A549 treated with CpdA at 1 μM for 4 hours (cell line): Measurements from ENCODE around the gene NEBL. TPM values are rescaled to one million over a fixed set of nuclear protein-coding genes. Genes with fewer than 3 reads are reported as not detected.

Experiments
- total RNA-seq: library from RNA; stranded (reverse); fragments of 200-300 nt; extraction: Qiagen RNA extraction; gene quantifications from 5 replicates; pipeline ENCODE4 v1.2.3, GENCODE V29; 2022; ENCODE audit warnings: low read depth

The NEBL gene, protein sequence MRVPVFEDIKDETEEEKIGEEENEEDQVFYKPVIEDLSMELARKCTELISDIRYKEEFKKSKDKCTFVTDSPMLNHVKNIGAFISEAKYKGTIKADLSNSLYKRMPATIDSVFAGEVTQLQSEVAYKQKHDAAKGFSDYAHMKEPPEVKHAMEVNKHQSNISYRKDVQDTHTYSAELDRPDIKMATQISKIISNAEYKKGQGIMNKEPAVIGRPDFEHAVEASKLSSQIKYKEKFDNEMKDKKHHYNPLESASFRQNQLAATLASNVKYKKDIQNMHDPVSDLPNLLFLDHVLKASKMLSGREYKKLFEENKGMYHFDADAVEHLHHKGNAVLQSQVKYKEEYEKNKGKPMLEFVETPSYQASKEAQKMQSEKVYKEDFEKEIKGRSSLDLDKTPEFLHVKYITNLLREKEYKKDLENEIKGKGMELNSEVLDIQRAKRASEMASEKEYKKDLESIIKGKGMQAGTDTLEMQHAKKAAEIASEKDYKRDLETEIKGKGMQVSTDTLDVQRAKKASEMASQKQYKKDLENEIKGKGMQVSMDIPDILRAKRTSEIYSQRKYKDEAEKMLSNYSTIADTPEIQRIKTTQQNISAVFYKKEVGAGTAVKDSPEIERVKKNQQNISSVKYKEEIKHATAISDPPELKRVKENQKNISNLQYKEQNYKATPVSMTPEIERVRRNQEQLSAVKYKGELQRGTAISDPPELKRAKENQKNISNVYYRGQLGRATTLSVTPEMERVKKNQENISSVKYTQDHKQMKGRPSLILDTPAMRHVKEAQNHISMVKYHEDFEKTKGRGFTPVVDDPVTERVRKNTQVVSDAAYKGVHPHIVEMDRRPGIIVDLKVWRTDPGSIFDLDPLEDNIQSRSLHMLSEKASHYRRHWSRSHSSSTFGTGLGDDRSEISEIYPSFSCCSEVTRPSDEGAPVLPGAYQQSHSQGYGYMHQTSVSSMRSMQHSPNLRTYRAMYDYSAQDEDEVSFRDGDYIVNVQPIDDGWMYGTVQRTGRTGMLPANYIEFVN
- 3.0 to 4.7 TPM (median 3.9 TPM) in 5 replicates for total RNA-seq

DNA sequence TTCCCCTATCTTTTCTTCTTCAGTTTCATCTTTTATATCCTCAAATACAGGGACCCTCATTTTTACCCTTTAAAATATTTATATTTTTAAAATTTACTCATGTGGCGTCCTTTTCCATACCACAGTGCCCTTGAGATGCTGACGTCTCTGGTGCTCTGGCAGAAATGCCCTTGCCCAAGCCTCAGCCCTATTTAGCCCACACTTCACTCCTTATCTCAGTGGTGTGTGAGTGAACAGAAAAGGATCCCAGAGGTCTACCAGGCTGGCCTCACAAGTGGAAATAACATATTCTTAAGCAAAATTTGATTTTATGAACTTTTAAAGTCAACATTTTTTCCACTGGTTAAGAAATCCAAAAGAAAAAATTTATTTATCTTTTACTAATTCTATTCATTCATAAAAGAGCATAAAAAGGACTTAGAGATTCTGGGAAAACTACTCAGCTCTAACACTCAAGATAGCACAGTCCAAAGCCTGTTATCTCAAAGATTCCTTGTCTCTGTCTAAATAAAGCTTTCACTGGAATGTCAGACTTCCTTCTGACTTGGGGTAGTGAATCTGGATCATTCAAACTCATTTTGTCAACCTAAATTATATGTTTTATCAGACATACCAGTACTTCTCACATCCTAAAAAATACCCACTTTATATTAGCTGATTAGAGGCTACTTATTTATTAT, at the start of gene NEBL:
Gene NEBL (minus strand): TSS at position 166 of the 680 bp plus-strand sequence. CDS start 106 bp downstream, at position 60.

